GM10266 (cell line): Measurements from ENCODE around the gene MED26.

Experiments used
- DNase-seq: peaks from one replicate; pipeline ENCODE4 v3.0.0; 2012; ENCODE audit errors: extremely low spot score
- CTCF ChIP-seq: IDR thresholded peaks from 2 replicates; pipeline ENCODE4 v1.5.1; 2012; ENCODE audit warnings: mild to moderate bottlenecking, low read depth; ENCODE audit not compliant: control insufficient read depth, insufficient read depth; ENCODE audit errors: missing control alignments

MED26 gene

GRCh38 chr19:16571283-16571682 is 56.7 kb downstream of the MED26 start:
- TF ChIP-seq CTCF, result no peak
- DNase-seq, result no peak

- TF ChIP-seq CTCF, result no peak
- no peak for DNase-seq
Measured at GRCh38 chr19:16569609-16570320, 58.2 kb downstream of the MED26 start.

GRCh38 chr19:16566702-16567101 is 61.3 kb downstream of the MED26 start:
- TF ChIP-seq CTCF, result no peak

GRCh38 chr19:16566161-16566560 is 61.8 kb downstream of the MED26 start:
- no peak for DNase-seq
- TF ChIP-seq CTCF, result no peak

More at GRCh38 chr19:16566702-16567101, 61.3 kb downstream of the MED26 start:
- DNase-seq, result no peak

- no peak for TF ChIP-seq CTCF
- DNase-seq, result no peak
Measured at GRCh38 chr19:16564842-16565241, 63.2 kb downstream of the MED26 start.

GRCh38 chr19:16562608-16563025 is 65.4 kb downstream of the MED26 start:
- no peak for TF ChIP-seq CTCF
- DNase-seq, result no peak

GRCh38 chr19:16561382-16561781 is 66.6 kb downstream of the MED26 start:
- DNase-seq, result no peak
- TF ChIP-seq CTCF, result no peak
